Central memory CD8-positive, alpha-beta T cell (primary cell): ENCODE data around the gene OR5B3.
"Not testable (repeated sequence)": the region's sequence is repeated elsewhere in the genome, so short reads cannot be mapped to it uniquely, and the experiment has no call there.

Experiments
- ATAC-seq: fragments of 150-1000 bp; cut with Tn5 transposase; replicated peaks from 2 replicates; pipeline ENCODE4 v1.10.0; 2022; ENCODE audit warnings: mild to moderate bottlenecking, moderate FRiP score, moderate number of reproducible peaks; ENCODE audit not compliant: poor library complexity, severe bottlenecking; ENCODE audit errors: extremely low read depth
- DNase-seq, 2 donors: peaks; one replicate each; pipeline ENCODE4 v3.0.0; 2021; ENCODE audit warnings: low spot score in 2 of 2
- H3K27ac Mint-ChIP-seq: one replicate; pipeline ENCODE4 v1.8.0; 2022; ENCODE audit warnings: low read depth, mild to moderate bottlenecking, moderate library complexity, mixed read lengths
- H3K27me3 Mint-ChIP-seq: one replicate; pipeline ENCODE4 v1.8.0; 2022; ENCODE audit warnings: mixed read lengths
- H3K36me3 Mint-ChIP-seq: one replicate; pipeline ENCODE4 v1.8.0; 2022; ENCODE audit warnings: mild to moderate bottlenecking, moderate library complexity, mixed read lengths; ENCODE audit not compliant: insufficient read depth
- H3K4me1 Mint-ChIP-seq: one replicate; pipeline ENCODE4 v1.8.0; 2022; ENCODE audit warnings: mixed read lengths
- H3K4me3 Mint-ChIP-seq: one replicate; pipeline ENCODE4 v1.8.0; 2022; ENCODE audit warnings: mild to moderate bottlenecking, moderate library complexity, mixed read lengths
- H3K9me3 Mint-ChIP-seq: one replicate; pipeline ENCODE4 v1.8.0; 2022; ENCODE audit warnings: mixed read lengths

OR5B3 gene

GRCh38 chr11:58406774-58407173 lies at the start of gene OR5B3:
TSS of gene OR5B3 (minus strand) at chr11:58406874. CDS start at chr11:58403409, 3,465 bp downstream.
- no peak within 1 kb of the TSS for H3K4me3 Mint-ChIP-seq
- ATAC-seq (no peak), DNase-seq (no peak)
- H3K4me1 Mint-ChIP-seq, result no peaks in the 10 kb centered on the region
- H3K27ac Mint-ChIP-seq, result no peak within 1 kb of the TSS
- no peaks in the 10 kb centered on the region for H3K36me3 Mint-ChIP-seq
- peaks cover 22% of the 10 kb centered on the region for H3K9me3 Mint-ChIP-seq
- H3K27me3 Mint-ChIP-seq, result peaks cover 43% of the 10 kb centered on the region

DNA sequence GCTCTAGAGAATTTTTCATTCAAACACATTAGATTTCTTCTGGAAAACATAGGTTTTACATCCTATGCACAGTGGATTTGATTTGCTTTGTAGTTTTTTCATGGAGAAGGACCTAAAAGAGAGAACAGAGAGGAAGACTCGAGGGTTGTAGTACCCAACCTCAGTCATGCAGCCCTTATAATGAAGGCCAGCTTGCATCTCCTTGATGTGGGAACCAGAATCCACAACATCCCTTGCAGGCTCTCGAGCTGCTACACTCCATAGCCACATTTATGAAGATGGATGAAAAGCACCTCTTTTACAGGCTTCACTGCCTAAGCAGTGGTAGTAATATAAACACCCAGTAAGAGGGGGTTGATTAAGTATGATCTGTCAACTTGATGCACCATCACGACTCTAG lies 44.9 kb upstream of the OR5B3 start:
- H3K27ac Mint-ChIP-seq, result no peak overlapping the region
- H3K4me1 Mint-ChIP-seq, result no peaks in the 10 kb centered on the region
- ATAC-seq (no peak), DNase-seq (no peak)
- H3K9me3 Mint-ChIP-seq, result no peaks in the 10 kb centered on the region
- H3K27me3 Mint-ChIP-seq, result peaks cover 63% of the 10 kb centered on the region
- no peak overlapping the region for H3K4me3 Mint-ChIP-seq
- no peaks in the 10 kb centered on the region for H3K36me3 Mint-ChIP-seq

DNA sequence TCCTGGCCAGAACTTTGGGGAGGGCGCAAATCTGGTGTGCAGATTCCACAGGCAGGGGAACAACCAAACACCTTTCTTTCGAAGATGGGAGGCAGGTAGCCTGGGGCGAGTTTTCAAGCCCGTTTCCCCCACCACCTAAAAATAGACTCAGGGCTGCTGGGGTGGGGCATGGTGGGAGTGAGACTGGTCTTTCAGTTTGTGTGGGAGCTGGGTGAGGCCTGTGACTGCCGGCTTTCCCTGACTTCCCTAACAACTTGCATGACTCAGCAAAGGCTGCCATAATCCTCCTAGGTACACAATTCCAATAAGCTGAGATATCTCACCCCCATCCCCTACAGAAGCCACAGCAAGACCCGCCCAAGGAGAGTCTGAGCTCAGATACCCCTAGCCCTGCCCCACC lies 39.6 kb upstream of the OR5B3 start:
- Mint-ChIP-seq H3K4me1 (no peaks in the 10 kb centered on the region), H3K4me3 (no peak overlapping the region), H3K9me3 (no peaks in the 10 kb centered on the region), H3K27ac (no peak overlapping the region), H3K36me3 (no peaks in the 10 kb centered on the region), H3K27me3 (peaks cover 57% of the 10 kb centered on the region)
- DNase-seq (no peak), ATAC-seq (no peak)

GRCh38 chr11:58444300-58444699 lies 37.6 kb upstream of the OR5B3 start:
- H3K9me3 Mint-ChIP-seq, result no peaks in the 10 kb centered on the region
- no peak overlapping the region for H3K27ac Mint-ChIP-seq
- H3K36me3 Mint-ChIP-seq, result no peaks in the 10 kb centered on the region
- no peaks in the 10 kb centered on the region for H3K4me1 Mint-ChIP-seq
- H3K27me3 Mint-ChIP-seq, result peaks cover 55% of the 10 kb centered on the region
- DNase-seq (no peak), ATAC-seq (no peak)
- no peak overlapping the region for H3K4me3 Mint-ChIP-seq

DNA sequence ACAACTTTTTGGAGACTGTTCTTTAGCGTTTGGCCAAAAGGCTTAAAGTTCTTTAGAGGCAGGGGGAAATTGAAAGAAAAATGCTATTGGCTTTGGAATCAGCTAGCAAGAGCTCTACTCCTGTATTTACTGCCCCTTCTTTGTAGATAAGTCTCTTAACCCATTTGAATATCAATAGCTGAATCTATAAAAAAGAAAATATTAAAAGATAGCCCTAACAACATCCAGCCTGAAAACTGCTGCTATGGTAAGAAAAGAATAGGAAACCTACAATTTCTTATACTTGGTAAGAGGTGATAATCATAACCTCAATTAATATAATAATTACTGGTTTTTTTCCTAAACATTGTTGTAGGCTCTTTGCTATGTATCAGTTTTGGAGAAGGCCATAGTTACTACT lies 35.5 kb upstream of the OR5B3 start, which contains the start of gene OR5B12:
Gene OR5B12 (minus strand): TSS at position 101 of the 400 bp plus-strand sequence. CDS start 2,085 bp downstream, outside the sequence.
- no peaks in the 10 kb centered on the region for H3K36me3 Mint-ChIP-seq
- H3K27me3 Mint-ChIP-seq, result peaks cover 40% of the 10 kb centered on the region
- H3K4me1 Mint-ChIP-seq, result no peaks in the 10 kb centered on the region
- ATAC-seq, result no peak
- H3K4me3 Mint-ChIP-seq, result no peak within 1 kb of the TSS
- no peaks in the 10 kb centered on the region for H3K9me3 Mint-ChIP-seq
- no peak for DNase-seq
- no peak within 1 kb of the TSS for H3K27ac Mint-ChIP-seq

- H3K9me3 Mint-ChIP-seq, result no peaks in the 10 kb centered on the region
- H3K27me3 Mint-ChIP-seq, result peaks cover 12% of the 10 kb centered on the region
- H3K36me3 Mint-ChIP-seq, result no peaks in the 10 kb centered on the region
- no peaks in the 10 kb centered on the region for H3K4me1 Mint-ChIP-seq
- no peak overlapping the region for H3K27ac Mint-ChIP-seq
- no peak overlapping the region for H3K4me3 Mint-ChIP-seq
- no peak for DNase-seq
- ATAC-seq, result no peak
These were observed 31.8 kb upstream of the OR5B3 start for GRCh38 chr11:58438486-58438885.

GRCh38 chr11:58434217-58434616 lies 27.5 kb upstream of the OR5B3 start:
- H3K27me3 Mint-ChIP-seq, result peaks cover 27% of the 10 kb centered on the region
- ATAC-seq (no peak), DNase-seq (no peak)
- no peaks in the 10 kb centered on the region for H3K4me1 Mint-ChIP-seq
- no peaks in the 10 kb centered on the region for H3K36me3 Mint-ChIP-seq
- H3K4me3 Mint-ChIP-seq, result no peak overlapping the region
- no peak overlapping the region for H3K27ac Mint-ChIP-seq
- H3K9me3 Mint-ChIP-seq, result no peaks in the 10 kb centered on the region

DNA sequence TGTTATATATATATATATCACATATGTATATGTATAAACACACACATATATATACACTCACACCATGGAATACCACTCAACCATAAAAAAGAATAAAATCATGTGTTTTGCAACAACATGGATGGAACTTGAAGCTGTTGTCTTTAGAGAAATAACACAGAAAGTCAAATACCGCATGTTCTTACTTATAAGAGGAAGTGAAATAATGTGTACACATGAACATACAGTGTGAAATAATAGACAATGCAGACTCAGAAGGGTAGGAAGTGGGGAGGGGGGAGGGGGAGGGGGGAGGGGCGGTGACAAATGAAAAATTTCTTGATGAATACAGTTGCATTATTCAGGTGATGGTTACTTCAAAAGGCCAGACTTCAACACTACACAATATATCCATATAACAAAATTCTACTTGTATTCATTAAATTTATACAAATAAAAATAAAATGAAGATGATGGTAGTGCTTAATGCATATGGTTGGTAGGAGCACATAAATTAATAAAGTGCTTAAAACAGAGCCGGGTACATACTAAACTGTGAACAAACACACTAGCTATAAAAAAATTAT lies 27.0 kb upstream of the OR5B3 start:
- ATAC-seq (no peak), DNase-seq (no peak)
- Mint-ChIP-seq H3K9me3 (peaks cover 5% of the 10 kb centered on the region), H3K27ac (no peak overlapping the region), H3K36me3 (no peaks in the 10 kb centered on the region), H3K4me3 (no peak overlapping the region), H3K27me3 (peaks cover 27% of the 10 kb centered on the region), H3K4me1 (no peaks in the 10 kb centered on the region)

- no peak for DNase-seq
- Mint-ChIP-seq H3K9me3 (peaks cover 14% of the 10 kb centered on the region), H3K27me3 (peaks cover 55% of the 10 kb centered on the region), H3K27ac (no peak overlapping the region), H3K36me3 (no peaks in the 10 kb centered on the region), H3K4me1 (no peaks in the 10 kb centered on the region), H3K4me3 (no peak overlapping the region)
- ATAC-seq, result no peak
These were observed 22.6 kb upstream of the OR5B3 start for GRCh38 chr11:58429273-58429672.

GRCh38 chr11:58428021-58428420 lies 21.3 kb upstream of the OR5B3 start, which contains the start of gene OR5B2:
TSS of gene OR5B2 (minus strand) at chr11:58428121. CDS start at chr11:58423261, 4,860 bp downstream.
- peaks cover 14% of the 10 kb centered on the region for H3K9me3 Mint-ChIP-seq
- H3K36me3 Mint-ChIP-seq, result no peaks in the 10 kb centered on the region
- no peak within 1 kb of the TSS for H3K27ac Mint-ChIP-seq
- ATAC-seq (no peak), DNase-seq (no peak)
- H3K4me3 Mint-ChIP-seq, result no peak within 1 kb of the TSS
- peaks cover 58% of the 10 kb centered on the region for H3K27me3 Mint-ChIP-seq
- no peaks in the 10 kb centered on the region for H3K4me1 Mint-ChIP-seq

DNA sequence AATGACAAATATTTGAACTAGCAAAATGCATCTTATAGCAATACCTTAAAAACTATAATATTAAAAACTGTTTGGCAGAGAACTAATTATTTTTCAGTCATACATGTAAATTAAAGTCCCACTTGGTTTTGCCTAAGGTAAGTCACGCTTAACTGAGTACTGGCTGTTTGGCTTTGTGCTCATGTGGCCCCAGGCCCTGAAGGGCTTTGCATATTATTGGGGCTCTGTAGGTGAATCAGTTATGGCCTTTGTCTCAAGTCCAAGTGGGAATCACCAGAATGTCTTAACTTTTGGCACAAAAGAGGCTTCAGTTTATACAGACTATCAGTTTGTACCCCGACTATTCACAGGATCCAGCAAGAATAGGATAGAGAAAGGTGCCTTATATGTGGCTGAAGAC lies 7.1 kb downstream of the OR5B3 start:
- DNase-seq, H3K36me3 Mint-ChIP-seq, ATAC-seq, H3K4me3 Mint-ChIP-seq, H3K9me3 Mint-ChIP-seq, H3K27ac Mint-ChIP-seq, H3K4me1 Mint-ChIP-seq: not testable (repeated sequence)
- H3K27me3 Mint-ChIP-seq, result peaks cover 16% of the 10 kb centered on the region

DNA sequence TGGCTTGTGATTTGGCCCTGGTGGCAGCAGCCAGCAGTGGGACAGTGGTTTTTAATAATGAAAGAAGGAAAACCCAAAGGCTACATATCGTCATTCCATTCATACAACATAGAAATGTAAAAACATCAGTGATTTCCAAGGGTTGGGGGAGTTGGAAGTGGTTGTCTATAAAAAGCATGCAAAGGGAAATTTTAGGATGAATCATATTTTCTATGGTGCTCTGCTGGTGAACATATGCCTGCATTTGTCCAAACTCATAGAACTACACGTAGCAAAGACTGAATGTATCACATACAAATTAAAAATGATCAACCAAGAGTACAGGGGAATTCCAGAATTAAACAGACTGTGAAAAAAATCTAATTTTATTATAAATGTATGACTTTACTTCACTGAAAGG lies 11.1 kb downstream of the OR5B3 start:
- ATAC-seq, result no peak
- Mint-ChIP-seq H3K36me3 (no peaks in the 10 kb centered on the region), H3K9me3 (peaks cover 6% of the 10 kb centered on the region), H3K27me3 (peaks cover 13% of the 10 kb centered on the region), H3K4me1 (no peaks in the 10 kb centered on the region), H3K4me3 (no peak overlapping the region), H3K27ac (no peak overlapping the region)
- DNase-seq, result no peak

- DNase-seq (no peak), ATAC-seq (no peak)
- Mint-ChIP-seq H3K9me3 (peaks cover 6% of the 10 kb centered on the region), H3K36me3 (no peaks in the 10 kb centered on the region), H3K4me1 (no peaks in the 10 kb centered on the region), H3K27me3 (peaks cover 13% of the 10 kb centered on the region), H3K4me3 (no peak overlapping the region), H3K27ac (no peak overlapping the region)
These were observed 12.5 kb downstream of the OR5B3 start for GRCh38 chr11:58394195-58394594.
